ENCODE results near the gene DIS3L2. TPM values are rescaled to one million over a fixed set of nuclear protein-coding genes. Genes with fewer than 3 reads are reported as not detected.

DIS3L2 gene
- total RNA-seq, 4 donors from 2014 or later, result 40.6 to 105 (median 43.9) TPM

DNA sequence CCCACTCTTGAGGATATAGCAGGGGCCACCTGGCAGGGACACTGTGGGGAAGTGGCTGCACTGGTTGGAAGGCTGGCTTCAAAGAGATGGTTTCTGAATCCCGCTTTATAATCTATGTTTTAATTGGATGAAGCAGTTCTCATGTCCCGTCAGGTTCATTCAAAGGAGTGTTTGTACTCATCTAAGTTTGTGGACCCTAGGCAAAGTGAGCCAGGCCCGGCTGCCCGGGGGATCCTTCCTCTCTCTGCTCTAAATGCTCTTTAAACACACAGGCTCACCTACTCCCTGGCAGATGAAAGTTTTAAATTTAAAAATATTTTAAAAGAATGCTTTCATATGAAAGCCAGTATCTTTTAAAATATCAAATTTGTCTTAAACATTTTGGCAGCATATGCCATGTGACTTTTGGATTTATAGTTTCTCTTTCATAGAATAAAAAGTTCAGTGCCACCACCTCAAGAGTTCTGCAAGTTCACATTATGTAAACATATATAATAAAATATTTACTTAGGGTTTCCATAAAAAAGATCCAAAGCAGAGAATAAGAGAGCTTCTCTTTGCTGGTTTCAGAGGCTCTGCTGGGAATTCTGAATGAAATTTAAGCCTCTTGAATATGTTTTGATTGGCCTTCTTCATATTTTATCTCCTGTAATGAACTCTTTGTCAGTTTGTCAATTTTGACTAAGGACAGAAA lies 273.6 kb downstream of the DIS3L2 start:
- H3K27ac ChIP-seq, result no peak overlapping the region
- H3K4me1 ChIP-seq, result peaks cover 7% of the 10 kb centered on the region
- no peak for TF ChIP-seq EP300 (IDR thresholded peaks at IDR 0.05)
- TF ChIP-seq POLR2A (IDR thresholded peaks at IDR 0.05), result no peak
- TF ChIP-seq POLR2AphosphoS5 (IDR thresholded peaks at IDR 0.05), result no peak
- TF ChIP-seq, protein P1, sequence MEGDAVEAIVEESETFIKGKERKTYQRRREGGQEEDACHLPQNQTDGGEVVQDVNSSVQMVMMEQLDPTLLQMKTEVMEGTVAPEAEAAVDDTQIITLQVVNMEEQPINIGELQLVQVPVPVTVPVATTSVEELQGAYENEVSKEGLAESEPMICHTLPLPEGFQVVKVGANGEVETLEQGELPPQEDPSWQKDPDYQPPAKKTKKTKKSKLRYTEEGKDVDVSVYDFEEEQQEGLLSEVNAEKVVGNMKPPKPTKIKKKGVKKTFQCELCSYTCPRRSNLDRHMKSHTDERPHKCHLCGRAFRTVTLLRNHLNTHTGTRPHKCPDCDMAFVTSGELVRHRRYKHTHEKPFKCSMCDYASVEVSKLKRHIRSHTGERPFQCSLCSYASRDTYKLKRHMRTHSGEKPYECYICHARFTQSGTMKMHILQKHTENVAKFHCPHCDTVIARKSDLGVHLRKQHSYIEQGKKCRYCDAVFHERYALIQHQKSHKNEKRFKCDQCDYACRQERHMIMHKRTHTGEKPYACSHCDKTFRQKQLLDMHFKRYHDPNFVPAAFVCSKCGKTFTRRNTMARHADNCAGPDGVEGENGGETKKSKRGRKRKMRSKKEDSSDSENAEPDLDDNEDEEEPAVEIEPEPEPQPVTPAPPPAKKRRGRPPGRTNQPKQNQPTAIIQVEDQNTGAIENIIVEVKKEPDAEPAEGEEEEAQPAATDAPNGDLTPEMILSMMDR (IDR thresholded peaks at IDR 0.05), result no peak
- H3K36me3 ChIP-seq, result no peaks in the 10 kb centered on the region
- H3K4me3 ChIP-seq, result no peak overlapping the region
- no peaks in the 10 kb centered on the region for H3K27me3 ChIP-seq
- DNase-seq (ENCODE audit: low spot score in 2 of 2), result no peak
- WGBS, result 80% methylated on average over 4 of the region's 4 CpGs
- H3K9me3 ChIP-seq, result no peaks in the 10 kb centered on the region

DNA sequence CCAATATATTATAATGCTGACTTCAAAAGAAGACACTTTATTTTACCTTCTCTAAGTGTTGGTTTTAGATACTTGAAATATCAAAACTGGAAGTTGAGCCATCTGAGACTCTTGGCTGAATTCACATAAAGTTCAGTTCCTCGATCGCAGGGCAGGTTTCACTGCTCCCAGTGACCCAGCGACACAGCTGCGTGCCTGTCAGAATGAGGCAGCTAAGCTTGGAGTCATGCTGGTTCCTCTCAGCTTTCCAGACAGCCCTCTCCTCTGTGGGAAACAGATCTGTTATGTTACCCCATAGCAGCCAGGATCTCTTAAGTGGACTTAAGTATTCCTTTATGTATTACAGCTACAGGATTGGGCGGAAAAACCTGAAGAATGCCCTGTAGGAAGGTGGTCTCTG lies 274.2 kb downstream of the DIS3L2 start:
- no peaks in the 10 kb centered on the region for H3K27me3 ChIP-seq
- no peaks in the 10 kb centered on the region for H3K9me3 ChIP-seq
- H3K4me3 ChIP-seq, result no peak overlapping the region
- TF ChIP-seq POLR2A (IDR thresholded peaks at IDR 0.05) (no peak), POLR2AphosphoS5 (IDR thresholded peaks at IDR 0.05) (no peak), EP300 (IDR thresholded peaks at IDR 0.05) (no peak)
- TF ChIP-seq, protein P1 (IDR thresholded peaks at IDR 0.05), result no peak
- peaks cover 4% of the 10 kb centered on the region for H3K36me3 ChIP-seq
- no peak for DNase-seq (ENCODE audit: low spot score in 2 of 2)
- H3K27ac ChIP-seq, result no peak overlapping the region
- WGBS, result 79% methylated on average over 5 of the region's 5 CpGs
- peaks cover 7% of the 10 kb centered on the region for H3K4me1 ChIP-seq

DNA sequence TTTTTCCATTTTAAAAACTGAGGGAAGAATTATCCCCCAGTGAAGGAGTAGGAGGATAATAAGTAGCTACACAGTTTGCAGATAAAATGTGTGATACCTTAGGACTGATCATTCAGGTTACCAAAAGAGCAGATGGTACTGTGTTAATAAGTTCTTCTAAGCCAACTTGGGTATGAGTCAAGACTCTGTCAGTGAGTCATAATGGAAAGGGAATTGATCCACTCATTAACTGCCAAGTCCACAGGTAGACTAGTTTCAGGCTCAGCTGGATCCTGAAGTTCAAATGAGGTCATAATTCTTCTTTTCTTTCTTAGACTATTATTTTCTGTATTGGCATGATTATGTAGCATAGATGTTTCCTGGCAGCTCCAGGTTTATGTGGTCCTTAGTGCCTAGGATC lies 274.7 kb downstream of the DIS3L2 start:
- Histone ChIP-seq H3K36me3 (peaks cover 4% of the 10 kb centered on the region), H3K9me3 (no peaks in the 10 kb centered on the region), H3K27ac (no peak overlapping the region), H3K4me3 (no peak overlapping the region), H3K27me3 (no peaks in the 10 kb centered on the region), H3K4me1 (peaks cover 7% of the 10 kb centered on the region)
- no peak for TF ChIP-seq EP300 (IDR thresholded peaks at IDR 0.05)
- no peak for TF ChIP-seq POLR2A (IDR thresholded peaks at IDR 0.05)
- TF ChIP-seq, protein P1 (IDR thresholded peaks at IDR 0.05), result no peak
- no peak for TF ChIP-seq POLR2AphosphoS5 (IDR thresholded peaks at IDR 0.05)
- no peak for DNase-seq (ENCODE audit: low spot score in 2 of 2)

DNA sequence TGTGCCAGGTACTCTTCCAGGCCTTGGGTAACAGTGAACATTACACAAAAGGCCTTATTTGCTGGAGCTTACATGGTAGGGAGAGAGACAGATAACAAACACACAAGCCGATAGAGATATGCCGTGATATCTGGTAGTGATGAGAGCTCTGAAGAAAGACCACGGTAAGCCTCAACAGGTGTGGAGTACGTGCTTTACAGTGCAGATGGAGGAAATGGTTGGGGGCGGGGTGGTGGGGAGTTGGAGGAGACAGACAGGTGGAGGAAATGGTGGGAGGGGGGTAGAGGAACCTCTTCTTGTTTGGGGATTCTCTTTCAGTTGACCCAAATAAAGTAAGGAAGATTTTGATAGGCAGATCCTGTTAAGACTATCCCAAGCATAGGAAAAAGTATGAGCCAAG lies 276.0 kb downstream of the DIS3L2 start:
- peaks cover 4% of the 10 kb centered on the region for H3K36me3 ChIP-seq
- WGBS, result 90% methylated on average over 5 of the region's 5 CpGs
- H3K4me1 ChIP-seq, result peaks cover 7% of the 10 kb centered on the region
- H3K9me3 ChIP-seq, result no peaks in the 10 kb centered on the region
- no peak overlapping the region for H3K27ac ChIP-seq
- no peaks in the 10 kb centered on the region for H3K27me3 ChIP-seq
- H3K4me3 ChIP-seq, result no peak overlapping the region
- DNase-seq (ENCODE audit: low spot score in 2 of 2), result no peak
- TF ChIP-seq POLR2A (IDR thresholded peaks at IDR 0.05), result no peak
- no peak for TF ChIP-seq EP300 (IDR thresholded peaks at IDR 0.05)
- no peak for TF ChIP-seq POLR2AphosphoS5 (IDR thresholded peaks at IDR 0.05)
- TF ChIP-seq, protein P1 (IDR thresholded peaks at IDR 0.05), result no peak

DNA sequence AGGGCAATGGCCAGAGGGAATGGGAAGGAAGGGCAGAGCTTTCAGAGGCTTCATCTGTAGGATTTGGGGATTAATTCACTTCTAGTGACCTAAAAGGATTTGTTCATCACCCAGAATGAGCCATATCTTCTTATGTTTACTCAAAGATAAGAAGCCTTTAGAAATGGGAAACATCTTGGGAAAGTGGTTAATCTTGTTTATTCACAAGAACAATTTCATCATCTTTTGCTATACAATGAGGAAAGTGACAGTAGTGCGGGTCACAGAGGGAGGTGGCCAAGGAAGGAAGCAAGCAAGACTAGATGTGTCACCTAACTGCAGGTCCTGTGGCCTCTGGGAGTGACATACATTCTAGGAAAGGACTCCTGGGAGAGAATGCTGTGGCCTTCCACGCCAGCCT lies 276.6 kb downstream of the DIS3L2 start:
- Histone ChIP-seq H3K27ac (no peak overlapping the region), H3K4me3 (no peak overlapping the region), H3K4me1 (peaks cover 7% of the 10 kb centered on the region), H3K9me3 (no peaks in the 10 kb centered on the region), H3K27me3 (no peaks in the 10 kb centered on the region), H3K36me3 (peaks cover 4% of the 10 kb centered on the region)
- DNase-seq (ENCODE audit: low spot score in 2 of 2), result no peak
- WGBS, result 95% methylated on average over 2 of the region's 2 CpGs
- no peak for TF ChIP-seq POLR2AphosphoS5 (IDR thresholded peaks at IDR 0.05)
- TF ChIP-seq POLR2A (IDR thresholded peaks at IDR 0.05), result no peak
- TF ChIP-seq EP300 (IDR thresholded peaks at IDR 0.05), result no peak
- TF ChIP-seq, protein P1 (IDR thresholded peaks at IDR 0.05), result no peak
